K562 (cell line): ENCODE results near the gene CRCP. TPM values are rescaled to one million over a fixed set of nuclear protein-coding genes. Genes with fewer than 3 reads are reported as not detected.
A peak's percentile ranks its signal among the peaks of the same experiment; 100 is the strongest.

Experiments used
- ATAC-seq: fragments of 200-7000 bp; cut with Tn5 transposase; 3 replicates; pipeline ENCODE4 v1.9.1; 2020; ENCODE audit warnings: moderate library complexity
- BruUV-seq: library from RNA; stranded (reverse); fragments of 400-500 nt; replicated peaks from 2 replicates; lab custom pipeline; 2021; lab: Mats Ljungman, UMichigan
- CTCF ChIA-PET: fragments of 300-600 bp; formaldehyde crosslinking; extraction: SDS; loops from one replicate; lab custom pipeline; 2021; ENCODE audit warnings: low intra/inter-chr PET ratio; lab: Yijun Ruan, JAX
- POLR2A ChIA-PET: fragments of 300-600, 350-650 bp; sonication (Branson Sonifier 250); formaldehyde crosslinking; extraction: SDS; loops from one replicate; lab custom pipeline; 2021; ENCODE audit warnings: antibody characterized with exemption, inconsistent platforms; lab: Yijun Ruan, JAX
- DNase-seq, 4 experiments: peaks; one replicate each; pipeline versions ENCODE4 v3.0.0 to v3.0.0-alpha.2; 2011 to 2018; ENCODE audit warnings: low spot score in 3 of 4, mixed read lengths in 3 of 4; ENCODE audit errors: extremely low read depth in 1 of 4
- FAIRE-seq: peaks from 2 replicates; lab custom pipeline; 2011; peaks lifted over from hg19 to GRCh38; lab: Jason Lieb, UNC
- H2AFZ ChIP-seq: 2 replicates; pipeline ENCODE4 v1.6.0; 2011; ENCODE audit warnings: low read depth, low read length, control low read depth, inconsistent platforms
- H3K27ac ChIP-seq: fragments of 200-600 bp; 3 replicates; pipeline ENCODE4 v1.8.0; 2011; ENCODE audit warnings: low read depth, mild to moderate bottlenecking, control low read depth, inconsistent platforms, low read length, moderate library complexity, mixed read lengths; ENCODE audit errors: extremely low read depth
- H3K27me3 ChIP-seq, 2 experiments: fragments of 300-600 bp in 1 of 2; 2 replicates in 1 of 2; 3 replicates in 1 of 2; pipeline versions ENCODE4 v1.6.0 to v1.8.0; 2011; ENCODE audit warnings: inconsistent platforms in 2 of 2, low read length in 2 of 2, mild to moderate bottlenecking in 1 of 2, mixed read lengths in 1 of 2, moderate library complexity in 1 of 2; ENCODE audit not compliant: control insufficient read depth in 2 of 2, insufficient read depth in 2 of 2
- H3K36me3 ChIP-seq: fragments of 300-600 bp; 3 replicates; pipeline ENCODE4 v1.8.0; 2011; ENCODE audit warnings: mild to moderate bottlenecking, low read length, inconsistent platforms; ENCODE audit not compliant: control insufficient read depth, insufficient read depth
- H3K4me1 ChIP-seq, 2 experiments: fragments of 200-600 bp in 1 of 2; replicated peaks in 1 of 2; 2 replicates in 1 of 2; 3 replicates in 1 of 2; pipeline versions ENCODE4 v1.5.1 to v1.8.0; 2011; ENCODE audit warnings: inconsistent platforms in 2 of 2, low read length in 2 of 2, mild to moderate bottlenecking in 1 of 2, mixed read lengths in 1 of 2, moderate library complexity in 1 of 2; ENCODE audit not compliant: control insufficient read depth in 2 of 2, insufficient read depth in 2 of 2
- H3K4me2 ChIP-seq: 2 replicates; pipeline ENCODE4 v1.6.1; 2011; ENCODE audit warnings: low read length, control low read depth, inconsistent platforms, mixed read lengths; ENCODE audit not compliant: insufficient read depth
- H3K4me3 ChIP-seq: fragments of 200-600 bp; sonication (generic), shearing (Covaris generic); 2 replicates; pipeline ENCODE4 v1.5.1; 2016; ENCODE audit warnings: control low read depth, inconsistent platforms
- H3K79me2 ChIP-seq: fragments of 200-600 bp; 3 replicates; pipeline ENCODE4 v1.8.0; 2011; ENCODE audit warnings: low read length, inconsistent platforms; ENCODE audit not compliant: control insufficient read depth, insufficient read depth
- H3K9ac ChIP-seq, 2 experiments: 2 replicates each; pipeline versions ENCODE4 v1.6.0 to v1.6.1; 2011; ENCODE audit warnings: low read depth in 2 of 2, low read length in 2 of 2, control low read depth in 1 of 2, inconsistent platforms in 1 of 2, mild to moderate bottlenecking in 1 of 2, mixed read lengths in 1 of 2; ENCODE audit not compliant: insufficient read depth in 1 of 2
- H3K9me1 ChIP-seq: one replicate; pipeline ENCODE4 v1.6.0; 2011; ENCODE audit warnings: inconsistent platforms, mild to moderate bottlenecking, low read length, moderate library complexity; ENCODE audit not compliant: control insufficient read depth, insufficient read depth
- H3K9me3 ChIP-seq: replicated peaks from 2 replicates; pipeline ENCODE4 v1.5.1; 2011; ENCODE audit warnings: low read depth, low read length, inconsistent platforms; ENCODE audit not compliant: control insufficient read depth, insufficient read depth
- H4K20me1 ChIP-seq: replicated peaks from 2 replicates; pipeline ENCODE4 v1.6.1; 2011; ENCODE audit warnings: low read length, inconsistent platforms, mixed read lengths; ENCODE audit not compliant: control insufficient read depth, insufficient read depth
- BCLAF1 ChIP-seq, 2 experiments: fragments of 450-650 bp in 1 of 2; IDR thresholded peaks; 2 replicates each; pipeline ENCODE4 v1.6.1; 2011 to 2017; ENCODE audit warnings: low read depth in 2 of 2, antibody characterized with exemption in 1 of 2, borderline replicate concordance in 1 of 2, low read length in 1 of 2, mild to moderate bottlenecking in 1 of 2, mixed read lengths in 1 of 2; ENCODE audit not compliant: control insufficient read depth in 1 of 2
- CSDE1 ChIP-seq, 2 experiments: fragments of 450-650 bp; IDR thresholded peaks; 2 replicates each; pipeline ENCODE4 v1.6.1; 2016; ENCODE audit warnings: mild to moderate bottlenecking in 1 of 2
- ETV1 ChIP-seq: fragments of 450-650 bp; conservative IDR thresholded peaks from 2 replicates; pipeline ENCODE4 v1.6.1; 2016; ENCODE audit warnings: missing genetic modification characterization, control low read depth, low read depth, missing compliant biosample characterization
- HMG20A ChIP-seq: fragments of 450-650 bp; formaldehyde crosslinking; conservative IDR thresholded peaks from 2 replicates; pipeline ENCODE4 v1.4.0; 2020; ENCODE audit warnings: mild to moderate bottlenecking, mixed read lengths
- NCOA1 ChIP-seq: fragments of 450-650 bp; IDR thresholded peaks from 2 replicates; pipeline ENCODE4 v1.6.1; 2016; ENCODE audit warnings: low read depth
- NFATC3 ChIP-seq: fragments of 450-650 bp; IDR thresholded peaks from 2 replicates; pipeline ENCODE4 v1.6.1; 2017; ENCODE audit warnings: mild to moderate bottlenecking
- NFRKB ChIP-seq: fragments of 450-650 bp; IDR thresholded peaks from 2 replicates; pipeline ENCODE4 v1.6.1; 2016; ENCODE audit warnings: low read depth
- NR4A1 ChIP-seq, 2 experiments: fragments of 250-450 bp in 1 of 2; fragments of 450-650 bp in 1 of 2; sonication (Bioruptor Pico) in 1 of 2; IDR thresholded peaks; 2 replicates each; pipeline versions ENCODE4 v1.4.0 to v1.6.1; 2016 to 2020; ENCODE audit warnings: mild to moderate bottlenecking in 2 of 2, missing compliant biosample characterization in 1 of 2, missing genetic modification characterization in 1 of 2, moderate library complexity in 1 of 2
- TAF9B ChIP-seq: fragments of 450-650 bp; IDR thresholded peaks from 2 replicates; pipeline ENCODE4 v1.6.1; 2018; ENCODE audit warnings: mild to moderate bottlenecking; ENCODE audit not compliant: partially characterized antibody
- ZNF592 ChIP-seq: fragments of 450-650 bp; IDR thresholded peaks from 2 replicates; pipeline ENCODE4 v1.6.1; 2017; ENCODE audit warnings: antibody characterized with exemption, mild to moderate bottlenecking
- ZSCAN32 ChIP-seq: fragments of 450-650 bp; formaldehyde crosslinking; IDR thresholded peaks from 2 replicates; pipeline ENCODE4 v1.4.0; 2020; ENCODE audit warnings: mild to moderate bottlenecking, moderate library complexity
- WGBS: fragments of 100-300 bp; shearing (Covaris generic); methylation state at CpG from one replicate; pipeline ENCODE4 v1.1.6; 2016; ENCODE audit warnings: low coverage, mixed read lengths; ENCODE audit not compliant: insufficient coverage; ENCODE audit errors: missing lambda C conversion rate; 5-methylcytosine and 5-hydroxymethylcytosine counted together
- in situ Hi-C: fragments of 300-500 bp; cut with MboI; formaldehyde crosslinking; loops from 4 replicates; pipeline ENCODE4 v1.15.0; 2018; ENCODE audit warnings: inconsistent platforms, mixed read lengths
- intact Hi-C: fragments of 100-400 bp; cut with micrococcal nuclease; formaldehyde crosslinking; loops from 2 replicates; pipeline ENCODE4 v1.14.2; 2022
- polyA plus RNA-seq, 8 experiments: library from polyadenylated mRNA; depleted of rRNA in 4 of 8; stranded (reverse) in 5 of 8; unstranded in 3 of 8; fragments of >200 nt; fragmentation: Nextera tagmentation in 2 of 8; fragmentation: Illumina TruSeq in 1 of 8; extraction: Ambion mirVana in 2 of 8; extraction: Trizol in 1 of 8; gene quantifications; 2 replicates each; pipeline versions ENCODE4 v1.2.1 to v1.2.3, GENCODE V29; 2011 to 2014; ENCODE audit warnings: inconsistent platforms in 1 of 8, missing spikeins in 1 of 8
- total RNA-seq, 7 experiments: library from RNA; depleted of rRNA in 6 of 7; stranded (reverse); fragments of >200 nt in 6 of 7; fragmentation: Illumina TruSeq in 2 of 7; extraction: Trizol in 2 of 7; gene quantifications; 2 replicates each; pipeline versions ENCODE4 v1.2.1 to v1.2.3, GENCODE V29; 2011 to 2021; ENCODE audit warnings: low replicate concordance in 1 of 7
- TF ChIP-seq, protein P1 (sequence below), 2 experiments: fragments of 250-450 bp in 1 of 2; fragments of 450-650 bp in 1 of 2; sonication (Bioruptor Pico) in 1 of 2; IDR thresholded peaks; 2 replicates each; pipeline versions ENCODE4 v1.6.1 to v1.8.0; 2016 to 2021; ENCODE audit warnings: mild to moderate bottlenecking in 2 of 2, moderate library complexity in 2 of 2, missing compliant biosample characterization in 1 of 2, missing genetic modification characterization in 1 of 2

CRCP gene
- total and polyA plus RNA-seq, 9 of the 15 experiments (the other 6 are each of a cell fraction or from before 2014, with no cell fraction given): 22.1 to 58.3 (median 43.4) TPM

DNA sequence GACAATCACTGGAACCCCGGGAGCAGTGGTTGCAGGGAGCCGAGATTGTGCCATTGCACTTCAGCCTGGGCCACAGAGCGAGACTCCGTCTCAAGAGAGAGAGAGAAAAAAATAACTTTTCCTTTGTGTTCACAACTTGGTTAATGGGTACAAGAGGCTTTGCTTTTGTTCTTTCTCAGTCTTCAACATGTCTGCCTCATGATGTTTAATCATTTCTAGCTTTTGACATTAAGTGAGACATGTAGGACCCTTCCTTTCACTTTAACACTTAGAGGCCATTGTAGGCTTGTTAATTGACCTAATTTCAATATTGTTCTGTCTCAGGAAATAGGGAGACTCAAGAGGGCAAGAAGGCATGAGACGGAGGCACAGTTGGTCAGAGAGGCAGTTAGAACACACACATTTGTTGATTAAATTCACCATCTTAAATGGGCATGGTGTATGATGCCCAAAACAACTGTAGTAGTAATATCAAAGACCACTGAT is 9.3 kb upstream of the CRCP start:
- TSS peak; percentile 99 for BruUV-seq
- Histone ChIP-seq H2AFZ (peak overlapping the region; percentile 73), H3K4me1 (peaks cover 17 to 21% of the 10 kb centered on the region in 2 experiments; a peak in 4 of 5 replicates), H3K9me1 (no peaks in the 10 kb centered on the region), H3K9ac (peak overlapping the region; percentile 60 to 67; a peak in 3 of 4 replicates), H3K4me3 (no peak overlapping the region), H3K9me3 (no peaks in the 10 kb centered on the region; the same call in 1 of the 2 replicates), H4K20me1 (no peaks in the 10 kb centered on the region), H3K36me3 (no peaks in the 10 kb centered on the region; the same call in 2 of the 3 replicates), H3K27ac (peak overlapping the region; percentile 81), H3K27me3 (no peaks in the 10 kb centered on the region), H3K4me2 (peak overlapping the region; percentile 57), H3K79me2 (no peaks in the 10 kb centered on the region; the same call in 2 of the 3 replicates)
- FAIRE-seq (no peak), ATAC-seq (no peak), DNase-seq (no peak)
- WGBS: 83% methylated on average over 5 of the region's 5 CpGs
- POLR2A ChIA-PET: interaction anchor here (1.0 to 1.5 kb wide), 3 partner anchors 9 to 17 kb away, joined by 3 to 4 read pairs (median 4); partner anchors contain the start of gene CRCP
- intact Hi-C loops (no loop called here), in situ Hi-C loops (no loop called here)
- CTCF ChIA-PET: no interaction called here
- TF ChIP-seq BCLAF1 (IDR thresholded peaks at IDR 0.05; ENCODE audit: borderline replicate concordance in 1 of 2, control insufficient read depth in 1 of 2, low read depth in 2 of 2, low read length in 1 of 2) (no peak), ETV1 (0 out of 2 replicates have a peak, but pooled peaks have one; percentile 12), ZNF592 (peak; percentile 77; the same call in 1 of the 2 replicates), HMG20A (CRISPR knock-in tag) (no peak), NFATC3 (0 out of 2 replicates have a peak, but pooled peaks have one; percentile 19), TAF9B (no peak), CSDE1 (IDR thresholded peaks at IDR 0.05) (peak in 1 of 2 experiments; percentile 50; a peak in 1 of 4 replicates), NR4A1 (CRISPR knock-in tag; IDR thresholded peaks at IDR 0.05) (no peak), NR4A1 (tag; IDR thresholded peaks at IDR 0.05) (peak; percentile 76), NFRKB (peak; percentile 89), ZSCAN32 (CRISPR knock-in tag) (no peak), NCOA1 (no peak)
- TF ChIP-seq, protein P1, sequence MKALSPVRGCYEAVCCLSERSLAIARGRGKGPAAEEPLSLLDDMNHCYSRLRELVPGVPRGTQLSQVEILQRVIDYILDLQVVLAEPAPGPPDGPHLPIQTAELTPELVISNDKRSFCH (CRISPR knock-in tag; IDR thresholded peaks at IDR 0.05): peak; percentile 9; the same call in 1 of the 2 replicates
- TF ChIP-seq, protein P1 (tag; IDR thresholded peaks at IDR 0.05): no peak
